H1 (cell line): ENCODE data around the gene SLC52A3. TPM values are rescaled to one million over a fixed set of nuclear protein-coding genes. Genes with fewer than 3 reads are reported as not detected.

Source experiments
- ATF2 ChIP-seq: IDR thresholded peaks from 2 replicates; pipeline ENCODE4 v1.6.1; 2012; ENCODE audit warnings: low read length, inconsistent platforms
- CHD7 ChIP-seq: fragments of 300-600 bp; sonication (generic); IDR thresholded peaks from 2 replicates; pipeline ENCODE4 v1.7.1; 2012; ENCODE audit warnings: low read length, moderate library complexity, mild to moderate bottlenecking, inconsistent platforms; ENCODE audit not compliant: insufficient replicate concordance
- EP300 ChIP-seq, 2 experiments: IDR thresholded peaks; 1 replicate in 1 of 2; 2 replicates in 1 of 2; pipeline ENCODE4 v1.6.1; 2011 to 2012; ENCODE audit warnings: low read depth in 2 of 2, low read length in 2 of 2, mild to moderate bottlenecking in 2 of 2, borderline replicate concordance in 1 of 2, inconsistent platforms in 1 of 2, moderate library complexity in 1 of 2
- GABPA ChIP-seq: IDR thresholded peaks from 2 replicates; pipeline ENCODE4 v1.6.1; 2011; ENCODE audit warnings: mild to moderate bottlenecking, low read length, moderate library complexity, borderline replicate concordance; ENCODE audit not compliant: insufficient read depth
- polyA plus RNA-seq, 7 experiments: library from polyadenylated mRNA; depleted of rRNA in 3 of 7; stranded (reverse) in 5 of 7; unstranded in 2 of 7; fragments of >200 nt in 5 of 7; fragments of 200-250 nt in 2 of 7; gene quantifications; 1 replicate in 5 of 7; 2 replicates in 1 of 7; 4 replicates in 1 of 7; pipeline versions ENCODE4 v1.2.1 to v1.2.3, GENCODE V29; 2011 to 2013; ENCODE audit warnings: missing spikeins in 2 of 7, mixed read lengths in 2 of 7
- total RNA-seq: library from RNA; stranded (reverse); fragmentation: NEBNext Ultra II Directional; extraction: Animal tissue kit (Norgen Biotek cat#: 25700); gene quantifications from 2 replicates; pipeline ENCODE4 v1.2.1, GENCODE V29; 2021

Gene SLC52A3
- total and polyA plus RNA-seq, 2 of the 8 experiments (the other 6 are each of a cell fraction or from before 2014, with no cell fraction given): 2.3 to 4.2 TPM

GRCh38 chr20:753897-754635, 14.2 kb downstream of the SLC52A3 start (continued):
- TF ChIP-seq CHD7 (no peak), GABPA (no peak), ATF2 (no peak), EP300 (IDR thresholded peaks at IDR 0.05; ENCODE audit: borderline replicate concordance in 1 of 2, low read depth in 2 of 2, low read length in 2 of 2) (no peak)
